Middle frontal gyrus (tissue), 1 donor: Measurements from ENCODE around the gene CELF4.

Experiments used
- DNase-seq: peaks from one replicate; pipeline ENCODE4 v3.0.0-alpha.2; 2015; ENCODE audit warnings: low spot score; ENCODE audit errors: extremely low spot score

Gene CELF4

DNA sequence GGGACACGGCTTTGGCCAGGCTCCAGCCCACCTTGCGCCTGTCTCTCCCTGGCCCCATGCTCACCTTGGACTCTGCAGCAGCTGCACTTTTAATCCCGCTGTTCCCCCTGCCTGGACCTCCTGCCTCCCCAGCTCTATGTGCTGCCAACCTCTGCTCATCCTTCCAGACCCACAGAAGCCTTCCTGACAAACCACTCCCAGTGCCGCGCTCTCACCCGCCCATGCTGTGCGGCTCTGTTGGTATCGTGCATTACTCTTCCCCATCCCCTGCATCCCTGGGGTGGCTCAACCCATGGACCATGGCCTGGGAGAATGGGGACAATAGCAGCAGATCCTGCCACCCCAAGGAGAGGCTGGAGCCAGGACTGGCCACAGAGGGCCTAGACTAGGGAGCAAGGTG lies 303.6 kb downstream of the CELF4 start:
- DNase-seq: no peak

- no peak for DNase-seq
Measured at GRCh38 chr18:37261246-37261840, 304.3 kb downstream of the CELF4 start.

- no peak for DNase-seq
Measured at GRCh38 chr18:37260367-37261093, 305.1 kb downstream of the CELF4 start.

DNA sequence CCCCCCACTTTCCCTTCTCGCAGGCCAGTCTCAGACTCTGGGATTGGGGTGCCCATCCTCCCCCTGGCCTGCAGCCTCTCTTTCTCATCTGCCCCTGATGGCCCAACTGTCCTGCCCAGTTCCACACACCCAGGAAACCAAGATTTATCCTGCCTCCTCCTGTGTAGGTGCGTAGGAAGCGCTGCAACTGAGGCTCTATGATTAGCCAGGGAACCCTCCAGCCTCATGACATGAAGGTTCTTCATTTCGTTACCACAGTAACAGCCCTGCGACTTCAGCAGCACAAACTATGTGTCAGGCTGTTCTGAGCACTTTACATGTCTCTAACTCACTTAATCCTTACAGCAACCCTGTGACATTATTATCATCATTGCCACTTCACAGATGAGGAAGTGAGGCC lies 305.9 kb downstream of the CELF4 start:
- DNase-seq: no peak

- DNase-seq: no peak
Measured at GRCh38 chr18:37258819-37259218, 306.8 kb downstream of the CELF4 start.

GRCh38 chr18:37258131-37258530 lies 307.5 kb downstream of the CELF4 start:
- DNase-seq: no peak

DNA sequence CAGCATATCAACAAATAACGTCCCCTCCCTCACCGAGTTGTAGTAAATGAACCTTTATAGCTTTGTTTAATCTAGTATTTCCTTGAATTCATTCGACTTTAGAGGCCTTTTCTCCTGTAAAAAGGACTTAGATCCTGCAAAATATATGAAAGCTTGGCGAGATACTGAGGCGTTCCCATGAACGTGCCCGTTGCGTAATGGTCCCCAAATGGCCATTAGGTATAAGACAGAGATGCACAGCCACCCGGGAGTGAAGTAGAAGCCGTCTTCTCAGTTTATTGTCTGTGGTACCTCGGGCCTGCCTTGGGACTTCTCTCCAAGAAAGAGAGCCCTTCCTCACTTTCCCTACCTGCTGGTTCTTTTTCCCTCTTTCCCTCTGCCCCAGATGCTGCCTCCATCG lies 310.6 kb downstream of the CELF4 start:
- no peak for DNase-seq

DNA sequence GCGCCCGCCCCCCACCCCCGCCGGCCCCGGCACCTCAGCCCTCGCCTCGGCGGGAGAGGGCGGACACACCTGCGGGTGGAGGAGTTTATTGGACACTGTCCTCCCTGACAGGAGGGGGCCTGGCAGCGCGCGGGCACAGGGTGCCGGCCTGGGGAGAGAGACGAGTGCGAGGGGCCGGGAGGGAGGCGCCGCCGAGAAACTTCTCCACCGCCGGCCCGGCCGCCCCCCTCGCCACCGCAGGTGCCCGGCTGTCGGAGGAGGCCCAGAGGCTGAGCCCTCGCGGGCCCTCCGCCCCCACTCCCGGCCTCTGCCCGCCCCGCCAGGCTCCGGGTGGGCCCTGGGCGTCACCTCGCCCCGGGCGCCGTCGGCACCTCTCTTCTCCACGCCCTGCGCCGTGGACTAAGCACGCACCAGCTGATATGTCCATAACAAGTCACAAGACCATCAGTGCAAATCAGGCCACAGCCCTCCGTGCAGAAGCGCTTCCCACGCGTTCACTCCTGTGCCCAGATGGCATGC lies 311.3 kb downstream of the CELF4 start:
- no peak for DNase-seq

- DNase-seq: no peak
Measured at GRCh38 chr18:37253394-37254235, 312.0 kb downstream of the CELF4 start.

GRCh38 chr18:37252854-37253393 lies 312.7 kb downstream of the CELF4 start:
- DNase-seq: no peak

GRCh38 chr18:37252342-37252741 lies 313.3 kb downstream of the CELF4 start:
- DNase-seq: no peak

GRCh38 chr18:37251679-37252078 lies 313.9 kb downstream of the CELF4 start:
- DNase-seq: no peak

DNA sequence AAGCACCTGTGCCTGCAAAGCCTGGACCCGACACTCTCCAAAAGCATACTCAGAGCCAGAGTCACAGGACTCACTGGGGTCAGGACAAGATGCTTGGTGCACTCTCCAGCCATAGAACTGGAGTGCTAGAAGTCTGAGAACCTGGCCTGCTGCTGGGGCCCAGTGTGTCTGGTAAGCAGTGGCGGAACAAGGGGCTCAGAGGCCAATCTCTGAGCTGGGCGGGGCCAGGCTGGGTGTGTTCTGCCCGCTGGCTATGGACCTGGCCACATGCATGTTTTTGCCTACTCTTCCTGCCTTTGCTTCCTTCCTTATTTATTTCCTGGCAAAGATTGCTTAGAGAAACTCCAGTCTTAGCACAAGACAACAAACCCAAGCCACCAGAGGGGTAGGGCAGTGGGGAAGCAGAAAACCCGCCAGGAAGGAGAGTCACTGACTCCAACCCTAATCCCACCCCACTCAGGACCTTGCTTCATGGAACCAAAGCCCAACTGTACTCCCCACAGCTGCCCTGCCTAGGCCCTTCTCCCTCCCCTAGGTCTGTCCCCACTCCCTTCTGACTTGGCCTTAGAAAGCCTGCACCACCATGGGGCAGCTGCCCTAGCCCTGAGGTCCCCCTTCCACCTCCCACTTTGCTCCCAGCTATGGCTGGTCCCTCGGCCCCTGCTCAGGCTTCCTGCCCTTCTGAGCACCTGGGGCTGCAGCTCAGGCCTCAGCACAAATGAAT lies 315.5 kb downstream of the CELF4 start:
- DNase-seq: no peak

- no peak for DNase-seq
Measured at GRCh38 chr18:37249171-37249886, 316.3 kb downstream of the CELF4 start.

GRCh38 chr18:37248281-37248680 lies 317.3 kb downstream of the CELF4 start:
- DNase-seq: no peak

DNA sequence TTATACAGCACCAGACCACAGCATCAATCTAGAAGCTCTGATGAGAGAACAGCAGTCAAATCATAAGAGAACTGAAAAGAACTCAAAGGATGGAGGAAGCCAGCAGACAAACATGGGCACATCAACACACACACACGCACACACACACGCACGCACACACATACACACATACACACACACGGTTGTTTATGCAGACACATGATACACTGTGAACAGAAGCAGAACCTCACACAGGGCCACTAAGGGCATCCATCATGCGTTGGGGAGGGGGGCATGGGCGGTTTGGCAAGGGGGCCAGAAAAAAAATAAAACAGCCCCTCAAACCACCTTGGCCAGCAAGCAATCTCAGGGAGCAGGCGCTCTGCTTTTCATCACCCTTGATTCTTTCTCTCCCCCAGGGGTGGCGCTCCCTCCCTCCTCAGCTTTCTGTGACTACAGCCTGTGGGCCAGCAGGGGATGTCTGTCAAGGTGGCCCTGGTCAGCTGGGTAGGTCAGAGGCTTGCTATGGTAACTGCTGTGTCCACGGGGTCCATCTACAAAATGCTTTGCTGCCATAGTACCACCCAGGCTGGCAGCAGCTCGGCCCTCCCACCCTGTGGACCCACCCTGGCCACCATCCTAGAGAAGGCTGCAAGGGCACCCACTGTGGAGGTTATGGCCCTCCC lies 318.0 kb downstream of the CELF4 start:
- DNase-seq: no peak

DNA sequence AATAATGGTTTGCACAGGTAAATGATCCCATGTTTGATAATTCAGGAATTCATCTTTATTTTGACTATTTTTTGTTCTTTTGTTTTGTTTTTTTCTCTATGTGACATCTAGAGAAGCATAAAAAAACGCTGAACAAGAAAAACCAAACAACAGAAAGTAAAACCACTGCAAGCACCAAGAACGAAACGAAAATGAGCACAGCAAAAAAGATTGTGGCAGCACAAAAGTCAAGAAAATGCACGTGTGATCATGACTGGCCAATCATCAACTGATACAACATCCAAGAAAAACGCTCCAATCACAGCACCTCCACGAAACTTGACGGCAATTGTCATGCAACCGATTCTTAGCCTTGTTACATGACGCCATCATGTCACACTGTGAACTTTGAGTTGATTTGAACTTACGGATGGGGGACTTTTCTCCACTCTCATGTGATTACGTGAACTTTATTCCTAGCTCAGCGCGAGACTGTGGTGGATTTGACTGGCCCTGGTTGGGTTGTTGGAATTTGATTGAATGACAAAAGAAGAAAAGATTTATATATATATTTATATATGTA lies 318.7 kb downstream of the CELF4 start:
- DNase-seq: no peak

DNA sequence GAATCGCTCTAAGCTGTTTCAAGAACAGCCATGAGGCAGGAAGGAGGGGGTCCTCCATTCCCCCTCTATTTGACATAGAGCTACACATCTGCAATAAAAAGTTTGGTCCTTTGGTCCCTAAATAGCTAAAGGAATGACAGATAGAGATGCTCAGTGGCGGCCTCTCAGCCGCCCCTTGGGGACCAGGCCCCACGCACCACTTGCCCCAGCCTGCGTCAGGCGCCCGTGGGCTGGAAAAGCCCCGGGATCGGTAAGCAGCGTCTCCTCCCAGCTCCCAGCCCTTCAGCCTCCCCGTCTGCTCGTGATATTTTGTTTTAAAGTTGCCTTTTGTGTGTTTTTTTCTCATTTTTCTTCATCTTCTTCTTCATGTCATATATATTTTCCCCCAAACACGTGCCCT lies 321.0 kb downstream of the CELF4 start:
- DNase-seq: no peak

DNA sequence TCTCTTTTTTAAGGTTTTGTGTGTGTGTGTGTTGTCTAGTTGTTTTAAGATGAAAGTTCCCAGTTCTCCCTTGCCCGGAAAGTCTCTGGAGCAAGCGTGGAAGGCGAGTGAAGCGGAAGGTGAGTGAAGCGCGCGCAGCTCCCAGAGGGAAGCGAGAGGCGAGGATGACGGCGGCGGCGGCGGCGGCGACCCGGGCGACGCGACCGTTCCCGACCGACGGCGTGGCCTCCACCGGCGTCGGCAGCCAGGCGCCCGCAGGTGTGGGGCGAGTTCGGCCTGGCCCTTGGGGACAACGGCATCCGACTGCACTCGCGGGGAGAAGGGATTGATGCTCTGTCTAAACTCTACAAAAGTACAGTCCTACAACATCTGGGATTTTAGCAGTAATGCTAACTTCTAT lies 321.9 kb downstream of the CELF4 start:
- no peak for DNase-seq
